Endothelial cell (in vitro differentiated cells): ENCODE measurements around the gene TIGIT. TPM values are rescaled to one million over a fixed set of nuclear protein-coding genes. Genes with fewer than 3 reads are reported as not detected.
"Not testable (repeated sequence)": the region's sequence is repeated elsewhere in the genome, so short reads cannot be mapped to it uniquely, and the experiment has no call there.

Source experiments
- DNase-seq: peaks from one replicate; pipeline ENCODE4 v3.0.0; 2021; ENCODE audit warnings: low spot score
- H3K27ac Mint-ChIP-seq: one replicate; pipeline ENCODE4 v1.8.0; 2021; ENCODE audit warnings: mixed read lengths, inconsistent platforms; ENCODE audit not compliant: unreplicated experiment
- H3K27me3 Mint-ChIP-seq: one replicate; pipeline ENCODE4 v1.8.0; 2021; ENCODE audit warnings: mild to moderate bottlenecking, moderate library complexity, mixed read lengths, inconsistent platforms; ENCODE audit not compliant: unreplicated experiment
- H3K36me3 Mint-ChIP-seq: one replicate; pipeline ENCODE4 v1.8.0; 2021; ENCODE audit warnings: mild to moderate bottlenecking, low read depth, mixed read lengths, inconsistent platforms; ENCODE audit not compliant: unreplicated experiment
- H3K4me1 Mint-ChIP-seq: one replicate; pipeline ENCODE4 v1.8.0; 2021; ENCODE audit warnings: mild to moderate bottlenecking, mixed read lengths, inconsistent platforms; ENCODE audit not compliant: unreplicated experiment
- H3K4me3 Mint-ChIP-seq: one replicate; pipeline ENCODE4 v1.8.0; 2021; ENCODE audit warnings: mild to moderate bottlenecking, mixed read lengths, inconsistent platforms; ENCODE audit not compliant: unreplicated experiment
- H3K9me3 Mint-ChIP-seq: one replicate; pipeline ENCODE4 v1.8.0; 2021; ENCODE audit warnings: mixed read lengths, inconsistent platforms; ENCODE audit not compliant: unreplicated experiment
- total RNA-seq: library from RNA; stranded (reverse); fragmentation: NEBNext Ultra II Directional; extraction: Animal tissue kit (Norgen Biotek cat#: 25700); gene quantifications from one replicate; pipeline ENCODE4 v1.2.1, GENCODE V29; 2021; ENCODE audit not compliant: unreplicated experiment
- TF ChIP-seq, protein P1 (sequence below): fragments of 200-600 bp; sonication (generic); IDR thresholded peaks from one replicate; pipeline ENCODE4 v1.5.0; 2021; ENCODE audit warnings: antibody characterized with exemption; ENCODE audit not compliant: unreplicated experiment

Gene TIGIT
- total RNA-seq, 1 donor from 2014 or later, result not detected

DNA sequence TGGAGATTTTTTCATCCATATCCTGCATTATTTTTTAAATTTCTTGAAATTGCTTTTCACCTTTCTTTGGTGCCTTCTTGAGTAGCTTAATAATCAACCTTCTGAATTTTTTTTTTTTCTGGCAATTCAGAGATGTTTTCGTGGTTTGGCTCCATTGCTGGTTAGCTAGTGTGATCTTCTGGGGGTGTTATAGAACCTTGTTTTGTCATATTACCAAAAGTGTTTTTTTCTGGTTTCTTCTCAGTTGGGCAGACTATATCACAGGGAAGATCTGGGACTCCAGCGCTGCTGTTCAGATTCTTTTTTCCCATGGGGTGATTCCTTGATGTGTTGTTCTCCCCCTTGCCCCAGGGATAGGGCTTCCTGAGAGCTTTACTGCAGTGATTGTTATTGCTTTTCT lies 23.8 kb upstream of the TIGIT start:
- Mint-ChIP-seq H3K4me3 (no peak overlapping the region), H3K36me3 (no peaks in the 10 kb centered on the region), H3K4me1 (no peaks in the 10 kb centered on the region), H3K27ac (no peak overlapping the region), H3K27me3 (no peaks in the 10 kb centered on the region), H3K9me3 (no peaks in the 10 kb centered on the region)
- DNase-seq, result no peak
- TF ChIP-seq, protein P1, sequence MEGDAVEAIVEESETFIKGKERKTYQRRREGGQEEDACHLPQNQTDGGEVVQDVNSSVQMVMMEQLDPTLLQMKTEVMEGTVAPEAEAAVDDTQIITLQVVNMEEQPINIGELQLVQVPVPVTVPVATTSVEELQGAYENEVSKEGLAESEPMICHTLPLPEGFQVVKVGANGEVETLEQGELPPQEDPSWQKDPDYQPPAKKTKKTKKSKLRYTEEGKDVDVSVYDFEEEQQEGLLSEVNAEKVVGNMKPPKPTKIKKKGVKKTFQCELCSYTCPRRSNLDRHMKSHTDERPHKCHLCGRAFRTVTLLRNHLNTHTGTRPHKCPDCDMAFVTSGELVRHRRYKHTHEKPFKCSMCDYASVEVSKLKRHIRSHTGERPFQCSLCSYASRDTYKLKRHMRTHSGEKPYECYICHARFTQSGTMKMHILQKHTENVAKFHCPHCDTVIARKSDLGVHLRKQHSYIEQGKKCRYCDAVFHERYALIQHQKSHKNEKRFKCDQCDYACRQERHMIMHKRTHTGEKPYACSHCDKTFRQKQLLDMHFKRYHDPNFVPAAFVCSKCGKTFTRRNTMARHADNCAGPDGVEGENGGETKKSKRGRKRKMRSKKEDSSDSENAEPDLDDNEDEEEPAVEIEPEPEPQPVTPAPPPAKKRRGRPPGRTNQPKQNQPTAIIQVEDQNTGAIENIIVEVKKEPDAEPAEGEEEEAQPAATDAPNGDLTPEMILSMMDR, result no peak

DNA sequence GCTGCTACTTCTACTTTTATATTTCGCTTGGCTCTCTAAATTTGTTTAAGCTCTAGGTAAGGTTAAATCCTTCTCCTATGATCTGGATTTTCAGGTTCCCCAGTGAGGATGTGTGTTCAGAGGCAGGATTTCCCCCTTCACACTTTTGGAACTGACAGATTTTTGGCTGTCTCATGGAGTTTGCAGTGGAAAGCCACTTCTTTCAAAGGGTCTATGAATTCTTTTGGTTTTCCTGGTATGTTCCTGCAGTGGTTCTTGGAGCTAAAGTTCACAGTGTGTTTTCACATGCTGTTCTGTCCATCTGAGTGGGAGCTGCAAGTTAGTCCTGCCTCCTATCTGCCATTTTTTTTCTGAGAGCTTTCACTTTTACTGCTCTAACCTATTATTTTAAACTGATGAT lies 21.6 kb upstream of the TIGIT start:
- Mint-ChIP-seq H3K9me3 (no peaks in the 10 kb centered on the region), H3K36me3 (no peaks in the 10 kb centered on the region), H3K4me3 (no peak overlapping the region), H3K27ac (no peak overlapping the region), H3K4me1 (no peaks in the 10 kb centered on the region), H3K27me3 (peaks cover 2% of the 10 kb centered on the region)
- TF ChIP-seq, protein P1, result no peak
- DNase-seq, result no peak

DNA sequence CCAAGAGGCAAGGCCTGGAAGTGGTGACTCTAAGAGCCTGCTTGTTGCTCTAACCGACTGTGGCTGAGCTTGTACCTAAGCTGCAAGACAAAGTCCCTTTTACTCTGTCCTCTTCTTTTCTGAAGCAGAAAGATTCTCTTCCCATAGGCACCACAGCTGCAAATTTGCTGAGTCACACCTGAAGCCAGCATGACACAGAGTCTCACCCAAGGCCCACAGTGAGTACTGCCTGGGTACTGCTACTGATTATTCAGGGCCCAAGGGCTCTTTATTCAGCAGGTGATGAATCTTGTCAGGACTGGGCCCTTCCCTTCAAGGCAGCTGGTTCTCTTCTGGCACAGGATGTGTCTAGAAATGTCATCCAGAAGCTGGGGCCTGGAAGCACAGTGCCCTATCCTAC lies 18.9 kb upstream of the TIGIT start:
- DNase-seq, result no peak
- no peaks in the 10 kb centered on the region for H3K4me1 Mint-ChIP-seq
- no peaks in the 10 kb centered on the region for H3K36me3 Mint-ChIP-seq
- no peak overlapping the region for H3K27ac Mint-ChIP-seq
- H3K4me3 Mint-ChIP-seq, result no peak overlapping the region
- H3K27me3 Mint-ChIP-seq, result peaks cover 2% of the 10 kb centered on the region
- no peaks in the 10 kb centered on the region for H3K9me3 Mint-ChIP-seq
- TF ChIP-seq, protein P1, result no peak

DNA sequence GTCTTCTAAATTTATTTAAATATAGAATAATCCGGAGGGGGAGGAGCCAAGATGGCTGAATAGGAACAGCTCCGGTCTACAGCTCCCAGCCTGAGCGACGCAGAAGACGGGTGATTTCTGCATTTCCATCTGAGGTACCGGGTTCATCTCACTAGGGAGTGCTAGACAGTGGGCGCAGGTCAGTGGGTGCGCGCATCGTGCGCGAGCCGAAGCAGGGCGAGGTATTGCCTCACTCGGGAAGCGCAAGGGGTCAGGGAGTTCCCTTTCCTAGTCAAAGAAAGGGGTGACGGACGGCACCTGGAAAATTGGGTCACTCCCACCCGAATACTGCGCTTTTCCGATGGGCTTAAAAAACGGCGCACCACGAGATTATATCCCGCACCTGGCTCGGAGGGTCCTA lies 17.0 kb upstream of the TIGIT start:
- H3K4me1 Mint-ChIP-seq, H3K9me3 Mint-ChIP-seq, H3K36me3 Mint-ChIP-seq, H3K27ac Mint-ChIP-seq, H3K27me3 Mint-ChIP-seq, DNase-seq, H3K4me3 Mint-ChIP-seq: not testable (repeated sequence)

DNA sequence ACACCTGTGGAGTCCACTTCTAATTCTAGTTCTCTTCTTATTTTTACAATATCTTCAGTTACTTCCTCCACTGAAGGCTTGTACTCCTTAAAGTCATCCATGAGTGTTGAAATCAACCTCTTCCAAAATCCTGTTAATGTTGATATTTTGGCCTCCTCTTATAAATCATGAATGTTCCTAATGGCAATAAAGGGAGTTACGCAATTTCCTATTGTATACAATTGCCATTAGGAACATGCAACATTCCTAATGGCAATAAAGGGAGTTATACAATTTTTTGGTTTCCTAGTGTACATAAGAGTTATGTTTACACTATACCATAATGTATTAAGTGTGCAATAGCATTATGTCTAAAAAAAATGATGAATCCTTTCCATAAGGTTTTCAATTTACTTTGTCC lies 9.2 kb upstream of the TIGIT start:
- Mint-ChIP-seq H3K9me3 (no peaks in the 10 kb centered on the region), H3K27me3 (no peaks in the 10 kb centered on the region), H3K36me3 (no peaks in the 10 kb centered on the region), H3K27ac (no peak overlapping the region), H3K4me3 (no peak overlapping the region), H3K4me1 (no peaks in the 10 kb centered on the region)
- TF ChIP-seq, protein P1, result no peak
- DNase-seq, result no peak
